HepG2 (cell line): Measurements from ENCODE around the gene LSM3. TPM values are rescaled to one million over a fixed set of nuclear protein-coding genes. Genes with fewer than 3 reads are reported as not detected.

Experiments used
- ARHGAP35 ChIP-seq: sonication (generic); formaldehyde crosslinking; IDR thresholded peaks from 2 replicates; pipeline ENCODE4 v1.9.0; 2022; ENCODE audit warnings: mild to moderate bottlenecking, inconsistent platforms, moderate library complexity, missing genetic modification reagents, borderline replicate concordance
- ARNT2 ChIP-seq: sonication (generic); formaldehyde crosslinking; IDR thresholded peaks from 2 replicates; pipeline ENCODE4 v1.8.0; 2022; ENCODE audit warnings: mild to moderate bottlenecking, low read depth, missing genetic modification reagents, moderate library complexity
- BHLHE40 ChIP-seq: IDR thresholded peaks from 2 replicates; pipeline ENCODE4 v1.6.1; 2011; ENCODE audit warnings: low read length, improper control_type of control experiment
- GATAD1 ChIP-seq: IDR thresholded peaks from 2 replicates; pipeline ENCODE4 v1.6.1; 2016; ENCODE audit warnings: missing genetic modification reagents, missing compliant biosample characterization
- GFI1 ChIP-seq: sonication (generic); formaldehyde crosslinking; IDR thresholded peaks from 2 replicates; pipeline ENCODE4 v1.5.0; 2020; ENCODE audit warnings: missing genetic modification reagents, mild to moderate bottlenecking, borderline replicate concordance
- HNRNPLL ChIP-seq: fragments of 200-400 bp; formaldehyde crosslinking; IDR thresholded peaks from 2 replicates; pipeline ENCODE4 v1.6.1; 2017; ENCODE audit warnings: mild to moderate bottlenecking, low read depth, low read length; ENCODE audit not compliant: poor library complexity, severe bottlenecking
- KAT8 ChIP-seq: IDR thresholded peaks from 2 replicates; pipeline ENCODE4 v1.6.1; 2016; ENCODE audit warnings: missing genetic modification reagents, missing compliant biosample characterization
- MIER3 ChIP-seq: IDR thresholded peaks from 2 replicates; pipeline ENCODE4 v1.6.1; 2016; ENCODE audit warnings: missing compliant biosample characterization, borderline replicate concordance
- PHF21A ChIP-seq: sonication (generic); formaldehyde crosslinking; IDR thresholded peaks from 2 replicates; pipeline ENCODE4 v1.5.0; 2020; ENCODE audit warnings: mild to moderate bottlenecking, missing genetic modification reagents
- POLR2AphosphoS5 ChIP-seq: IDR thresholded peaks from 2 replicates; pipeline ENCODE4 v1.6.1; 2012; ENCODE audit warnings: low read depth, low read length
- ZFP1 ChIP-seq: IDR thresholded peaks from 2 replicates; pipeline ENCODE4 v1.6.1; 2016
- ZFP36L1 ChIP-seq: sonication (generic); formaldehyde crosslinking; IDR thresholded peaks from 2 replicates; pipeline ENCODE4 v1.8.0; 2022; ENCODE audit warnings: mild to moderate bottlenecking, missing genetic modification reagents, moderate library complexity
- ZNF552 ChIP-seq: sonication (generic); formaldehyde crosslinking; IDR thresholded peaks from 2 replicates; pipeline ENCODE4 v1.9.0; 2022; ENCODE audit warnings: missing genetic modification reagents, mild to moderate bottlenecking, borderline replicate concordance
- ZNF614 ChIP-seq: IDR thresholded peaks from 2 replicates; pipeline ENCODE4 v1.6.1; 2018; ENCODE audit warnings: missing biosample characterization, missing genetic modification reagents, inconsistent platforms, borderline replicate concordance
- ZNF674 ChIP-seq: sonication (generic); formaldehyde crosslinking; IDR thresholded peaks from 2 replicates; pipeline ENCODE4 v1.5.0; 2020; ENCODE audit warnings: low read depth, mild to moderate bottlenecking, missing genetic modification reagents
- ZNF678 ChIP-seq: sonication (generic); formaldehyde crosslinking; IDR thresholded peaks from 2 replicates; pipeline ENCODE4 v1.4.0; 2020; ENCODE audit warnings: mild to moderate bottlenecking, missing genetic modification reagents
- ZNF839 ChIP-seq: sonication (generic); formaldehyde crosslinking; IDR thresholded peaks from 2 replicates; pipeline ENCODE4 v1.4.0; 2020; ENCODE audit warnings: missing genetic modification reagents, mild to moderate bottlenecking, borderline replicate concordance
- polyA plus RNA-seq, 8 experiments: library from polyadenylated mRNA; depleted of rRNA in 3 of 8; stranded (reverse) in 7 of 8; unstranded in 1 of 8; fragments of >200 nt; fragmentation: Illumina TruSeq in 4 of 8; extraction: Trizol in 4 of 8; gene quantifications; 2 replicates each; pipeline versions ENCODE4 v1.2.1 to v1.2.3, GENCODE V29; 2011 to 2016; ENCODE audit warnings: low read depth in 4 of 8, missing spikeins in 1 of 8, mixed read lengths in 1 of 8; ENCODE audit not compliant: insufficient read depth in 1 of 8
- total RNA-seq, 5 experiments: library from RNA; depleted of rRNA; stranded (reverse); fragments of >200 nt; fragmentation: Illumina TruSeq; extraction: Trizol; gene quantifications; 2 replicates each; pipeline ENCODE4 v1.2.3, GENCODE V29; 2016; ENCODE audit warnings: low read depth in 1 of 5
- TF ChIP-seq, protein P1 (sequence below): IDR thresholded peaks from 2 replicates; pipeline ENCODE4 v1.4.0; 2020; ENCODE audit warnings: mild to moderate bottlenecking, missing genetic modification reagents
- TF ChIP-seq, protein P2 (sequence below): IDR thresholded peaks from 2 replicates; pipeline ENCODE4 v1.6.1; 2018; ENCODE audit warnings: missing genetic modification reagents, mild to moderate bottlenecking, missing compliant biosample characterization
- TF ChIP-seq, protein P3 (sequence below): sonication (generic); formaldehyde crosslinking; IDR thresholded peaks from 2 replicates; pipeline ENCODE4 v1.5.0; 2020; ENCODE audit warnings: missing genetic modification reagents
- TF ChIP-seq, protein P4 (sequence below): IDR thresholded peaks from 2 replicates; pipeline ENCODE4 v1.6.1; 2016; ENCODE audit warnings: low read depth, control low read depth

LSM3 gene
- total and polyA plus RNA-seq, 2 of the 13 experiments (the other 11 are each of a cell fraction or from before 2014, with no cell fraction given) = 5.1 to 19.4 TPM

DNA sequence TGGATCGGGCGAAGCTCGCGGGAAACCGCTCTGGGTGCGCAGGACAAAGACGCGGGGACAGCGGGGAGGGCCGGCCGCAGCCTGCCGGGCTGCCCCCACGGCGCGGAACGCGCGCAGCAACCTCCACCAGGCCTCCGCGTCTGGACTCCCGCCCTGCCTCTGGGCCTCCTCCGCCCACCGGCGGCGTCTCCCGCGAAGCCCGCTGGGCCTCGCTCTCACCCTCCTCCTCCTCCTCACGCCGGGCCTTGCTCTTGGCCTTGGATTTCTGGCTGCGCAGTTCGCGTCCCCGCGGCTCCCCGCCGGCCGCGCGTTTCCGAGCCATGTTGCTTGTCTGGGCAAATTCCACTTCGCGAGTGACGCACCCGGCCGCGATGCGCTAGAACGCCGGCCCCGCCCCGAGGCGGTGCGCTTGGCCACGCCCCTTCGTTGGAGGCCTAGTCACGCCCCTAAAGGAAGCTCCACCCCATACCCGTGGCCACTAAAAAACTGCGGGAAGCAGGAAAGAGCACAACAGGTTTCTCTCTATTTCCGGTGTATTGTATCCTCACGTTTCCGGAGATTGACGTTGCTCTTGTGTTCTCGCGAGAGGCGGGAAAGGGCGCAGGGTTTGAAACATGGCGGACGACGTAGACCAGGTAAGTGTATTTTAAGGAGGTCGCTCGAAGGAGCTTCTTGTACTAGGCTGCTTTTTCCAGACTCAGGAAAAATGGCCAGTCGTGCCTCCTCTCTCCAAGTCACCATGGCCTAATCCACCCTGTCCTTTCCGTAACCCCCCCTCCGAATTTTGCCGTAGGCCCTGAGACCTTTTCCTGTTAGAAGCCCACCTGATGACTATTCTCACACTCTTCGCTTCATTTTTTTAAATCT is at the start of gene LSM3, which contains the start of gene XPC (continued):
- no peak for TF ChIP-seq ZFP1 (CRISPR knock-in tag)
- peak; percentile 94 for TF ChIP-seq ZNF674 (CRISPR knock-in tag)
- 0 out of 2 replicates have a peak, but pooled peaks have one; percentile 42 for TF ChIP-seq MIER3 (CRISPR knock-in tag)
- TF ChIP-seq, protein P1, sequence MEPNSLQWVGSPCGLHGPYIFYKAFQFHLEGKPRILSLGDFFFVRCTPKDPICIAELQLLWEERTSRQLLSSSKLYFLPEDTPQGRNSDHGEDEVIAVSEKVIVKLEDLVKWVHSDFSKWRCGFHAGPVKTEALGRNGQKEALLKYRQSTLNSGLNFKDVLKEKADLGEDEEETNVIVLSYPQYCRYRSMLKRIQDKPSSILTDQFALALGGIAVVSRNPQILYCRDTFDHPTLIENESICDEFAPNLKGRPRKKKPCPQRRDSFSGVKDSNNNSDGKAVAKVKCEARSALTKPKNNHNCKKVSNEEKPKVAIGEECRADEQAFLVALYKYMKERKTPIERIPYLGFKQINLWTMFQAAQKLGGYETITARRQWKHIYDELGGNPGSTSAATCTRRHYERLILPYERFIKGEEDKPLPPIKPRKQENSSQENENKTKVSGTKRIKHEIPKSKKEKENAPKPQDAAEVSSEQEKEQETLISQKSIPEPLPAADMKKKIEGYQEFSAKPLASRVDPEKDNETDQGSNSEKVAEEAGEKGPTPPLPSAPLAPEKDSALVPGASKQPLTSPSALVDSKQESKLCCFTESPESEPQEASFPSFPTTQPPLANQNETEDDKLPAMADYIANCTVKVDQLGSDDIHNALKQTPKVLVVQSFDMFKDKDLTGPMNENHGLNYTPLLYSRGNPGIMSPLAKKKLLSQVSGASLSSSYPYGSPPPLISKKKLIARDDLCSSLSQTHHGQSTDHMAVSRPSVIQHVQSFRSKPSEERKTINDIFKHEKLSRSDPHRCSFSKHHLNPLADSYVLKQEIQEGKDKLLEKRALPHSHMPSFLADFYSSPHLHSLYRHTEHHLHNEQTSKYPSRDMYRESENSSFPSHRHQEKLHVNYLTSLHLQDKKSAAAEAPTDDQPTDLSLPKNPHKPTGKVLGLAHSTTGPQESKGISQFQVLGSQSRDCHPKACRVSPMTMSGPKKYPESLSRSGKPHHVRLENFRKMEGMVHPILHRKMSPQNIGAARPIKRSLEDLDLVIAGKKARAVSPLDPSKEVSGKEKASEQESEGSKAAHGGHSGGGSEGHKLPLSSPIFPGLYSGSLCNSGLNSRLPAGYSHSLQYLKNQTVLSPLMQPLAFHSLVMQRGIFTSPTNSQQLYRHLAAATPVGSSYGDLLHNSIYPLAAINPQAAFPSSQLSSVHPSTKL (CRISPR knock-in tag) = peak; percentile 68
- peak; percentile 54; the same call in 1 of the 2 replicates for TF ChIP-seq BHLHE40
- peak; percentile 97 for TF ChIP-seq KAT8 (CRISPR knock-in tag)
- TF ChIP-seq HNRNPLL = peak; percentile 98
- 0 out of 2 replicates have a peak, but pooled peaks have one; percentile 20 for TF ChIP-seq ZNF678
- TF ChIP-seq, protein P2, sequence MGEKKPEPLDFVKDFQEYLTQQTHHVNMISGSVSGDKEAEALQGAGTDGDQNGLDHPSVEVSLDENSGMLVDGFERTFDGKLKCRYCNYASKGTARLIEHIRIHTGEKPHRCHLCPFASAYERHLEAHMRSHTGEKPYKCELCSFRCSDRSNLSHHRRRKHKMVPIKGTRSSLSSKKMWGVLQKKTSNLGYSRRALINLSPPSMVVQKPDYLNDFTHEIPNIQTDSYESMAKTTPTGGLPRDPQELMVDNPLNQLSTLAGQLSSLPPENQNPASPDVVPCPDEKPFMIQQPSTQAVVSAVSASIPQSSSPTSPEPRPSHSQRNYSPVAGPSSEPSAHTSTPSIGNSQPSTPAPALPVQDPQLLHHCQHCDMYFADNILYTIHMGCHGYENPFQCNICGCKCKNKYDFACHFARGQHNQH (CRISPR knock-in tag) = peak; percentile 76
- peak; percentile 12; the same call in 1 of the 2 replicates for TF ChIP-seq ZFP36L1
- TF ChIP-seq PHF21A (CRISPR knock-in tag) = peak; percentile 43; the same call in 1 of the 2 replicates
- peak; percentile 28; the same call in 1 of the 2 replicates for TF ChIP-seq ARHGAP35 (CRISPR knock-in tag)
- no peak for TF ChIP-seq ZNF552 (CRISPR knock-in tag)
- TF ChIP-seq, protein P3, sequence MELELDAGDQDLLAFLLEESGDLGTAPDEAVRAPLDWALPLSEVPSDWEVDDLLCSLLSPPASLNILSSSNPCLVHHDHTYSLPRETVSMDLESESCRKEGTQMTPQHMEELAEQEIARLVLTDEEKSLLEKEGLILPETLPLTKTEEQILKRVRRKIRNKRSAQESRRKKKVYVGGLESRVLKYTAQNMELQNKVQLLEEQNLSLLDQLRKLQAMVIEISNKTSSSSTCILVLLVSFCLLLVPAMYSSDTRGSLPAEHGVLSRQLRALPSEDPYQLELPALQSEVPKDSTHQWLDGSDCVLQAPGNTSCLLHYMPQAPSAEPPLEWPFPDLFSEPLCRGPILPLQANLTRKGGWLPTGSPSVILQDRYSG (CRISPR knock-in tag) = peak; percentile 67; the same call in 1 of the 2 replicates
- TF ChIP-seq, protein P4, sequence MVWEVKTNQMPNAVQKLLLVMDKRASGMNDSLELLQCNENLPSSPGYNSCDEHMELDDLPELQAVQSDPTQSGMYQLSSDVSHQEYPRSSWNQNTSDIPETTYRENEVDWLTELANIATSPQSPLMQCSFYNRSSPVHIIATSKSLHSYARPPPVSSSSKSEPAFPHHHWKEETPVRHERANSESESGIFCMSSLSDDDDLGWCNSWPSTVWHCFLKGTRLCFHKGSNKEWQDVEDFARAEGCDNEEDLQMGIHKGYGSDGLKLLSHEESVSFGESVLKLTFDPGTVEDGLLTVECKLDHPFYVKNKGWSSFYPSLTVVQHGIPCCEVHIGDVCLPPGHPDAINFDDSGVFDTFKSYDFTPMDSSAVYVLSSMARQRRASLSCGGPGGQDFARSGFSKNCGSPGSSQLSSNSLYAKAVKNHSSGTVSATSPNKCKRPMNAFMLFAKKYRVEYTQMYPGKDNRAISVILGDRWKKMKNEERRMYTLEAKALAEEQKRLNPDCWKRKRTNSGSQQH (CRISPR knock-in tag) = peak; percentile 36; the same call in 1 of the 2 replicates
- peak; percentile 92; the same call in 1 of the 2 replicates for TF ChIP-seq ARNT2 (CRISPR knock-in tag)
- TF ChIP-seq ZNF839 = 0 out of 2 replicates have a peak, but pooled peaks have one; percentile 30
- peak; percentile 97 for TF ChIP-seq GATAD1 (CRISPR knock-in tag)
- peak; percentile 92 for TF ChIP-seq POLR2AphosphoS5
- TF ChIP-seq ZNF614 = peak; percentile 72; the same call in 1 of the 2 replicates
- TF ChIP-seq GFI1 (CRISPR knock-in tag) = peak; percentile 28; the same call in 1 of the 2 replicates
